NCI-H345 treated with DMSO at 0.1 percent for 48 hours (cell line): ENCODE data around the gene HIP1R.
"Not testable (repeated sequence)": the region's sequence is repeated elsewhere in the genome, so short reads cannot be mapped to it uniquely, and the experiment has no call there.

Source experiments
- DNase-seq: peaks from one replicate; lab custom pipeline; 2025; ENCODE audit not compliant: unreplicated experiment; lab: John Stamatoyannopoulos, UW

HIP1R gene

GRCh38 chr12:122834921-122835749 lies at the start of gene HIP1R:
TSS of gene HIP1R (plus strand) at chr12:122835457. CDS start at chr12:122835551, 94 bp downstream.
- DNase-seq: peak; percentile 63

GRCh38 chr12:122785503-122785902 lies 49.8 kb upstream of the HIP1R start:
- DNase-seq: no peak

GRCh38 chr12:122788387-122788786 lies 46.9 kb upstream of the HIP1R start:
- no peak for DNase-seq

GRCh38 chr12:122789637-122790036 lies 45.6 kb upstream of the HIP1R start:
- DNase-seq: no peak

GRCh38 chr12:122790393-122791075 lies 44.7 kb upstream of the HIP1R start:
- no peak for DNase-seq

GRCh38 chr12:122793685-122794106 lies 41.6 kb upstream of the HIP1R start:
- peak; percentile 75 for DNase-seq

- DNase-seq: no peak
Observed at GRCh38 chr12:122795807-122796206, 39.5 kb upstream of the HIP1R start.

GRCh38 chr12:122799641-122800243 lies 35.5 kb upstream of the HIP1R start:
- DNase-seq: no peak

GRCh38 chr12:122803937-122804336 lies 31.3 kb upstream of the HIP1R start:
- DNase-seq: no peak

- DNase-seq: not testable (repeated sequence)
Observed at GRCh38 chr12:122804957-122805356, 30.3 kb upstream of the HIP1R start.

GRCh38 chr12:122807651-122808050 lies 27.6 kb upstream of the HIP1R start:
- DNase-seq: no peak

GRCh38 chr12:122811777-122812176 lies 23.5 kb upstream of the HIP1R start:
- DNase-seq: no peak

GRCh38 chr12:122813310-122813713 lies 21.9 kb upstream of the HIP1R start:
- no peak for DNase-seq

- no peak for DNase-seq
Observed at GRCh38 chr12:122819209-122819785, 16.0 kb upstream of the HIP1R start.

- DNase-seq: no peak
Observed at GRCh38 chr12:122820138-122820537, 15.1 kb upstream of the HIP1R start.

GRCh38 chr12:122820838-122821271 lies 14.4 kb upstream of the HIP1R start:
- no peak for DNase-seq

GRCh38 chr12:122823429-122823828 lies 11.8 kb upstream of the HIP1R start:
- no peak for DNase-seq

- DNase-seq: no peak
Observed at GRCh38 chr12:122825773-122826724, 9.2 kb upstream of the HIP1R start.

GRCh38 chr12:122827258-122827657 lies 8.0 kb upstream of the HIP1R start:
- no peak for DNase-seq

- no peak for DNase-seq
Observed at GRCh38 chr12:122830517-122831214, 4.6 kb upstream of the HIP1R start.
